GM19043 (cell line): Measurements from ENCODE around the gene ADGRG4.

Experiments
- ATAC-seq: cut with Tn5 transposase; IDR thresholded peaks from one replicate; pipeline ENCODE4 v1.9.1; 2021; ENCODE audit warnings: low read depth; ENCODE audit not compliant: unreplicated experiment

Gene ADGRG4

GRCh38 chrX:136291824-136292223 lies 8.9 kb upstream of the ADGRG4 start:
- no peak for ATAC-seq

DNA sequence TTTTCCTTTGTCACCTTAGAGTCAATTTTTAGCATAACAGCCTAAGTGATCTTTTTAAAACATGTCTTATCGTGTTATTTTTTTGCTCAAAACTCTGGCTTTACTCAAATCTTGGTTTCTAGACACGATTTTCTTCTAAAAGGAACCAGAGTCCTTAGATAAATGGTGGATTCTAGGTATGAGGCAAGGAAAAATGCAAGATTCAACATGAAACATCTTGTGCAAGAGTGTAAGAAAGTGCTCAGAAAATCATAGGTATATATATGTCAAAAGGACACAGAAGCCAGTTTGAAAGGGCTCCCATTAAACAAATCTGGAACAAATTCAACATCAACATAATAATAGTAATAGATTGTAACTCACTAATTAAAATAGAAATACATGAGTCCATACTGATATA lies 8.1 kb upstream of the ADGRG4 start:
- ATAC-seq = no peak

DNA sequence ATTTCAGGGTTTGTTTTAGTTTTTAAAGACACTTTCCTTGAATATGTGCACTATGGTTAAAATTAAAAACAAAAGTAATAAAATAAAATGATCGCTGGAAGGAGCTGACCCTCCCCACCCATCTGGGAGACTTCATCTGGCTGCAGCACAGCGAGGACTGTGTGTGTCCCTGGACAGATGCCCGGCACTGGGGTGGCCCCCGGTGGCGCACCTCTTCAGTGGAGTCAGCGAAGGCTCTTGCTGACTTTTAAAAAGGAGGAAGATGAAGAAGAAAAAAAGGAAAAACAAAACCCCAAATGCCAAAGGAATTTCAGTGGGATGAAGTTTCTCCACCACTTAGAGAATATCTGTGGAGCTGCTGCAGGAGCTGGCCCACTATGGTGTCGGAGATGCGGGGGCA lies 5.4 kb upstream of the ADGRG4 start:
- no peak for ATAC-seq

DNA sequence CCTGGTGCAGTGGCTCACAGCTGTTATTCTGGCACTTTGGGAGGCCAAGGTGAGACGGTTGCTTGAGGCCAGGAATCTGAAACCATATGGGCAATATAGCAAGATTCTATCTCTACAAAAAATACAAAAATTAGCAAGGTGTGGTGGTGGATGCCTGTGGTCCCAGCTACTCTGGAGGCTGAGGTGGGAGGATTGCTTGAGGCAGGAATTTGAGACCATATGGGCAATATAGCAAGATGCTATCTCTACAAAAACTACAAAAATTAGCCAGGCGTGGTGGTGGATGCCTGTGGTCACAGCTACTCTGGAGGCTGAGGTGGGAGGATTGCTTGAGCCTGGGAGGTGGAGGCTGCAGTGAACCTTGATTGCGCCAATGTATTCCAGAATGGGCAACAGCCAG lies 2.3 kb downstream of the ADGRG4 start:
- ATAC-seq = no peak

GRCh38 chrX:136304493-136304892 lies 3.7 kb downstream of the ADGRG4 start:
- ATAC-seq = no peak

- no peak for ATAC-seq
Observed at GRCh38 chrX:136306182-136306581, 5.4 kb downstream of the ADGRG4 start.

DNA sequence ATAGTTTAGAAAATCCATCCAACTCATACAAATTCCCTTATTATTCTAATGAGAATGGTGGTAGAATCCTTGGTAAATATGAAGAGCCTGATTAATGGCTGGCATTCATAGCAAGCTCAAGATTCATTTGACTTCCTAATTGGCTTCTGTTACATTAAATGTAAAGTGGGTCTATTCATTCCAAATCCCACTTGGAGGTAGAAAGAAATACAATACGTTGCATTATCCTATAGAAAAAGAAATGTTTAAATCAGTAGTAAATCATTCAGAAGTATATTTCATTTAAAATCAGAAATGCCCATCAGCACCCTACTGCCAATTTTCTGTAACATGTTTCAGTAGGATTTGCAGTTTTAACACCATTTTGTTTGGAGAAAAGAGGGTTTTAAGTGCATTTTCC lies 6.7 kb downstream of the ADGRG4 start:
- no peak for ATAC-seq

GRCh38 chrX:136310411-136310810 lies 9.6 kb downstream of the ADGRG4 start:
- ATAC-seq = no peak

DNA sequence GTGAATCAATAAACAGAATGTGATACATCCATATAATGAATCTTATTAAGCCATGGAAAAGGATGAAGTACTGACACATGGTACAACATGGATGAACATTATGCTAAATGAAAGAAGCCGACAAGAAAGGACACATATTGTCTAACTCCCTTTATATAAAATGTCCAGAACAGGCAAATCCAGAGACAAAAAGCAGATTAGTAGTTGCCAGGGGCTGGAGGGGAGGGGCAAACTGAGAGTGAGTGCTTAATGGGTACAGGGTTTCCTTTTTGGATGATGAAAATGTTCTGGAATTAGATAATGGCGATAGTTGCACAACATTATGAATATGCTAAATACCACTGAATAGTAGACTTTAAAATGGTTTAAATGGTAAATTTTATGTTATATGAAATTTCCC lies 17.4 kb downstream of the ADGRG4 start:
- no peak for ATAC-seq

- ATAC-seq = no peak
Observed at GRCh38 chrX:136318895-136319597, 18.3 kb downstream of the ADGRG4 start.

DNA sequence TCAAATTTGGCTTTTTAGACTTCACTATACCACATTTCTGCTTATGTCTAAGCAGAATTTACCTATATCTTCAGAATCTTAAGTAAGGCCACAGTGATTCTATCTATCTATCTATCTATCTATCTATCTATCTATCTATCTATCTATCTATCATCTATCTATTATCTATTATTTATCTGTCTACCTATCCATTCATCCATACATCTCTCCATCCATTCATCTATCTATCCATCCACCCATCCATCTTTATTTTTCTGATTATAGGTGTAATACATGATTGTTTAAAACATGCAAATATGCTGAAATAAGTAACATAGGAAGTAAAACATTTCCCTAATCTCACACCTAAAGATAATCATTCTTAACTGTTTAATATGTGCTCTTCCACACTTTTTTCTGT lies 18.8 kb downstream of the ADGRG4 start:
- no peak for ATAC-seq

GRCh38 chrX:136321532-136321931 lies 20.8 kb downstream of the ADGRG4 start:
- no peak for ATAC-seq

GRCh38 chrX:136322064-136322463 lies 21.3 kb downstream of the ADGRG4 start:
- no peak for ATAC-seq

GRCh38 chrX:136325377-136325776 lies 24.6 kb downstream of the ADGRG4 start:
- no peak for ATAC-seq

DNA sequence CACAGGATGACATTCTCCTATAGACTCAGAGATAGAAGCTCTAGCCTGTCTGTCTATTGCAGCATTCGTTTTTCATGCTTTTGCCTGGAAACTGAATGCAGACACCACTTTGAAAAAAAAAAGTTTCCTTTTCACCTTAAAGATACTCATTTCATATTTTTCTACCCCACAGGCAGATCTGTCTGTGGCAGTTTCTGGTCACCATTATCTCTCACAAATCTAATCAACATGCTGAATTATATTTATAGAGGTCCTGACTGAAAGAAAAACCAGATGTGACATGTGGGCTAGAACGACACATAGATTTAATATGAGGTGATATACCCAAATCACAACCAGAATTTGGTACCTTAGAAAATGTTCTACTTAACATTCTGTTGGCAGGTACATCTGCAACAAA lies 28.2 kb downstream of the ADGRG4 start:
- ATAC-seq = no peak

DNA sequence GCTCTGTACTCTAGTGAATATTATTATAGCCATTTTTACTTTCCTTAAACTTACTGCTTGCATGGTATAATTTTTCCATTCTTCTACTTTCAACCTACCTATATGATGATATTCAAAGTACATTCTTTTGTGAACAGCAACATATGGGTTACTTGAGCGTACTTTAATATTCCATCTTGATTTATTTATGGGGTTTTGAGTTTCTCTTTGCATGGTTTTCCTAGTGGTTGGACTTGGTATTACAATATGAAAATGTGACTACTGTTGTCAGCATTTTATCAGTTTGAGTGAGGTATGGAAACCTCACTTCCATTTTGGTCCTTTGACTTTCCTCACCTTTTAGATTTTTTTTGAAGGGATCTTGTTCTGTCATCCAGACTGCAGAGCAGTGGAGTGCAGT lies 35.9 kb downstream of the ADGRG4 start:
- no peak for ATAC-seq

DNA sequence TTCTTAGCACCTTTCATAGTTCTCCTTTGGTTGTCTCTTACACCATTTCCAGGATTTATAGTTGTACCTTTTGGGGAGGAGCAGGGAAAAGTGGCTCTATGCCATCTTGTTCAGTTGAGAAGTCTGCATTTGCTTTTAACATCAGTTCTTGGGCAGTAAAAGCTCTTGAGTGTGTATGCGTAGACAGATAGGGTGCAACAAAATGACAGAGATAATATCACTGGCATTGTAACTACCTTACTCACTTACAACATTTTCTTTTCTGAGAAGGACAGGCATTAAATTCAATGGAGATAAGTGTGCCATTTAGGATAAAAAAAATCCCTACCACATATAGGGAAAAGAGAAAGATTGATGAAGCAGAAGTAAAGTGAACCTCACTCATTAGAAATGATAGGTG lies 38.9 kb downstream of the ADGRG4 start:
- no peak for ATAC-seq

DNA sequence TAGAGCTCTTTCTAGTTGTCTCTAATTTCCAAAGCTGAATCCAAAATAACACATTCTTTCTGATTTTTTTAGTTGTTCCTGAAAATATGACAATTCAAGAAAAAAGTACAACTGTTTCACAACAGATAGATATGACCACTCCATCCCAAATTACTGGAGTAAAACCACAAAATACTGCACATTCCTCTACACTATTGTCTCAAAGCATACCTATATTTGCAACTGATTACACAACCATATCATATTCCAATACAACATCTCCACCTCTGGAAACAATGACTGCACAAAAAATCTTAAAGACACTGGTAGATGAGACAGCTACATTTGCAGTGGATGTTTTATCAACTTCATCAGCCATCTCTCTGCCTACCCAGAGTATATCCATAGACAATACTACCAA lies 43.6 kb downstream of the ADGRG4 start:
- ATAC-seq = no peak

DNA sequence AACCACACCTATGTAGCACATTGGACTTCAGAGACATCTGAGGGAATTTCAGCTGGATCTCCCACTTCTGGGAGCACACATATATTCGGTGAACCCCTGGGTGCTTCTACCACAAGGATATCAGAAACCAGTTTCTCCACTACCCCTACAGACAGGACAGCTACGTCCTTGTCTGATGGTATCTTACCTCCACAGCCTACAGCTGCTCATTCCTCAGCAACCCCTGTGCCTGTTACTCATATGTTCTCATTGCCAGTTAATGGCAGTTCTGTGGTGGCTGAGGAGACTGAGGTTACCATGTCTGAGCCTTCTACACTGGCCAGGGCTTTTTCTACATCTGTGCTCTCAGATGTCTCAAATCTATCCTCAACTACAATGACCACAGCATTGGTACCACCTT lies 45.7 kb downstream of the ADGRG4 start:
- no peak for ATAC-seq

- ATAC-seq = no peak
Observed at GRCh38 chrX:136347706-136348105, 46.9 kb downstream of the ADGRG4 start.

- no peak for ATAC-seq
Observed at GRCh38 chrX:136353526-136354093, 52.8 kb downstream of the ADGRG4 start.

- ATAC-seq = no peak
Observed at GRCh38 chrX:136354201-136354600, 53.4 kb downstream of the ADGRG4 start.

DNA sequence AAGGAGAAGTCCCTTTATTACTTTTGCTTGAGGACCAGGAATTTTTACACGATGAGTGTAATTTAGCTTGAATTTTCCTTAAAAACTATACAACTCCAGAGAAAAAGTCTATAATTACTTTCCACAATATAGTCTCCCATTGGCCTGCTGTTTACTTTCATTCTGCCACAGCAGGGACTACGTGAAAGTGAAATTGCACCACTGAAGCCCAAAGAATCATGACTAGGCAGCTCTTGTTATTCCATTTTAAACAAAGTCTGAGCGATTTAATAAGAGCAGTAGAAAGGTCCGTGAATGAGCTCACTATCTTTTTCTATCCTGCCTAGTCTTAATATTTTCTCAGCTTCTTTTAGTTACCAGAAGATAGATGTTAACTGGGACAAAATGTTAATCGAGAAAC lies 68.6 kb downstream of the ADGRG4 start:
- no peak for ATAC-seq
